Colonic mucosa (tissue), 4 donors: ENCODE data around the gene H3-3A. TPM values are rescaled to one million over a fixed set of nuclear protein-coding genes. Genes with fewer than 3 reads are reported as not detected.

Source experiments
- DNase-seq: peaks from one replicate; pipeline ENCODE4 v3.0.0-alpha.2; 2020
- H3K27ac ChIP-seq: fragments of 200-600 bp; one replicate; pipeline ENCODE4 v1.8.0; 2021
- H3K27me3 ChIP-seq: fragments of 200-600 bp; one replicate; pipeline ENCODE4 v1.8.0; 2021
- H3K36me3 ChIP-seq: fragments of 200-600 bp; one replicate; pipeline ENCODE4 v1.8.0; 2021
- H3K4me1 ChIP-seq: fragments of 200-600 bp; one replicate; pipeline ENCODE4 v1.8.0; 2021; ENCODE audit warnings: mild to moderate bottlenecking
- H3K4me3 ChIP-seq: fragments of 200-600 bp; one replicate; pipeline ENCODE4 v1.8.0; 2021
- H3K9ac ChIP-seq, 2 donors: one replicate each; pipeline ENCODE4 v1.7.0; 2013; ENCODE audit warnings: control low read depth in 2 of 2, low read depth in 2 of 2, low read length in 2 of 2
- H3K9me3 ChIP-seq: fragments of 200-600 bp; one replicate; pipeline ENCODE4 v1.8.0; 2021
- intact Hi-C: fragments of 100-400 bp; cut with DNase I; formaldehyde crosslinking; loops from one replicate; pipeline ENCODE4 v1.14.1; 2022
- total RNA-seq, 2 donors: library from RNA; stranded (reverse); fragmentation: NEBNext Ultra II Directional in 1 of 2; extraction: Animal tissue kit (Norgen Biotek cat#: 25700) in 1 of 2; gene quantifications; one replicate each; pipeline ENCODE4 v1.2.1, GENCODE V29; 2021
- TF ChIP-seq, protein P1 (sequence below): fragments of 200-600 bp; IDR thresholded peaks from one replicate; pipeline ENCODE4 v1.8.0; 2022; ENCODE audit warnings: antibody characterized with exemption, mild to moderate bottlenecking
- donor health status: healthy.
- donor health status: DM: no; HTN: no; CAD: no.
- donor health status: DM: no; HTN: no; CAD: no.

H3-3A gene
- total RNA-seq, 2 donors from 2014 or later: 680 to 810 TPM

DNA sequence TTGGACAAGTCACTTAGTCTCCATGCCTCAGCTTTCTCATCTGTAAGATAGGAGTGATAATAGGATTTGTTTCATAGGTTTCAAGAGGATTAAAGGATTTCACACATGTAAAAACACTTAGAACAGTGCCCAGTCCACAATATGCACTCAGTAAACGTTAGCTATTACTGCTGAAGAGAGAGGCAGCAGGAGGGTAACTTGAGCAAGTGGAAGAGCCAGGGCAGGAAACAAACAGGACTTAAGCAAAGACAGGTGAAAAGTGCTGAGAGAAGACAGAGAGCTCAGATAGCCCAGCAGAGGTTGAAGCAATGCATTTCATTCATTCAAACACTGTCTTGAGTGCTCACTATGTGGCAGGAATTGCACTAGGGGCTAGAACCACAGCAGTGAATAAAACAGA, 21.1 kb upstream of the H3-3A start:
- Histone ChIP-seq H3K27me3 (no peaks in the 10 kb centered on the region), H3K4me3 (no peak overlapping the region), H3K9me3 (no peaks in the 10 kb centered on the region), H3K36me3 (no peaks in the 10 kb centered on the region), H3K9ac (no peak overlapping the region), H3K27ac (no peak overlapping the region), H3K4me1 (no peaks in the 10 kb centered on the region)
- TF ChIP-seq, protein P1, sequence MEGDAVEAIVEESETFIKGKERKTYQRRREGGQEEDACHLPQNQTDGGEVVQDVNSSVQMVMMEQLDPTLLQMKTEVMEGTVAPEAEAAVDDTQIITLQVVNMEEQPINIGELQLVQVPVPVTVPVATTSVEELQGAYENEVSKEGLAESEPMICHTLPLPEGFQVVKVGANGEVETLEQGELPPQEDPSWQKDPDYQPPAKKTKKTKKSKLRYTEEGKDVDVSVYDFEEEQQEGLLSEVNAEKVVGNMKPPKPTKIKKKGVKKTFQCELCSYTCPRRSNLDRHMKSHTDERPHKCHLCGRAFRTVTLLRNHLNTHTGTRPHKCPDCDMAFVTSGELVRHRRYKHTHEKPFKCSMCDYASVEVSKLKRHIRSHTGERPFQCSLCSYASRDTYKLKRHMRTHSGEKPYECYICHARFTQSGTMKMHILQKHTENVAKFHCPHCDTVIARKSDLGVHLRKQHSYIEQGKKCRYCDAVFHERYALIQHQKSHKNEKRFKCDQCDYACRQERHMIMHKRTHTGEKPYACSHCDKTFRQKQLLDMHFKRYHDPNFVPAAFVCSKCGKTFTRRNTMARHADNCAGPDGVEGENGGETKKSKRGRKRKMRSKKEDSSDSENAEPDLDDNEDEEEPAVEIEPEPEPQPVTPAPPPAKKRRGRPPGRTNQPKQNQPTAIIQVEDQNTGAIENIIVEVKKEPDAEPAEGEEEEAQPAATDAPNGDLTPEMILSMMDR: no peak
- DNase-seq: no peak
- intact Hi-C loops: no loop called here

DNA sequence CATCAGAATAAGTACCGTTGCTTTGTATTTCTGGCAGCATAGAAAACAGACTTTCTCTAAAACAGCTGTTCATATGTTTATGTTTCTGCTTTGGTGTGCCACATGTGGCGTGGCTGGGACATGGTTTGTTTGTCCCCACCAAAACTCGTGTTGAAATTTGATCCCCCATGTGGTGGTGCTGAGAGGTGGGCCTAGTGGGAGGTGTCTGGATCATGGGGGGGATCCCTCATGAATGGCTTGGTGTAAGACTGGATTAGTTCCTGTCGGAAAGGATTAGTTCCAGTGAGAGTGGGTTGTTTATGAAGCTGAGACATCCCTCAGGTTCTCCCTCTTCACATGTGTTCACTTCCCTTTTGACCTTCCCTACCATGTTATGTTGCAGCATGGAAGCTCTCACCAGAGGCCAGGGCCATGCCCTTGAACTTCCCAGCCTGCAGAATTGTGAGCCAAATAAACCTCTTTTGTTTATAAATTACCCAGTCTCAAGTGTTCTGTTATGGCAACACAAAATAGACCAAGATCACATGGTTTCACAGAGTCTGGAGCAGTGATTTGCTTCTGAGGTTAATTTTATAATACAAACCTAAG, 17.9 kb upstream of the H3-3A start:
- DNase-seq: no peak
- Histone ChIP-seq H3K9me3 (no peaks in the 10 kb centered on the region), H3K27me3 (no peaks in the 10 kb centered on the region), H3K9ac (no peak overlapping the region), H3K36me3 (no peaks in the 10 kb centered on the region), H3K27ac (no peak overlapping the region), H3K4me1 (no peaks in the 10 kb centered on the region), H3K4me3 (no peak overlapping the region)
- TF ChIP-seq, protein P1: no peak
- intact Hi-C loops: no loop called here

DNA sequence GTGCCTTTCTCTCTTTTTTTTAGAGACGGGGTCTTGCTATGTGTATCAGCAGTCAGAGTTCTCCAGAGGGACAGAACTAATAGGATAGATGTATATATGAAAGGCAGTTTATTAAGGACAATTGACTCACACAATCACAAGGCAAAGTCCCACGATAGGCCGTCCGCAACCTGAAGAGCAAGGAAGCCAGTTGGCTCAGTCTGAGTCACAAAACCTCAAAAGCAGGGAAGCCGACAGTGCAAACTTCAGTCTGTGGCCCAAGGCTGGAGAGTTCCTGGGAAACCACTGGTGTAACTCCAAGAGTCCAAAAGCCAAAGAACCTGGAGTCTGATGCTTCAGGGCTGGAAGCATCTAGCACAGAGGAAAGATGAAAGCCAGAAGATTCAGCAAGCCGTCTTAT, 16.3 kb upstream of the H3-3A start:
- Histone ChIP-seq H3K36me3 (no peaks in the 10 kb centered on the region), H3K4me3 (no peak overlapping the region), H3K9ac (no peak overlapping the region), H3K9me3 (no peaks in the 10 kb centered on the region), H3K27ac (no peak overlapping the region), H3K27me3 (no peaks in the 10 kb centered on the region), H3K4me1 (no peaks in the 10 kb centered on the region)
- TF ChIP-seq, protein P1: no peak
- no peak for DNase-seq
- intact Hi-C loops: no loop called here

DNA sequence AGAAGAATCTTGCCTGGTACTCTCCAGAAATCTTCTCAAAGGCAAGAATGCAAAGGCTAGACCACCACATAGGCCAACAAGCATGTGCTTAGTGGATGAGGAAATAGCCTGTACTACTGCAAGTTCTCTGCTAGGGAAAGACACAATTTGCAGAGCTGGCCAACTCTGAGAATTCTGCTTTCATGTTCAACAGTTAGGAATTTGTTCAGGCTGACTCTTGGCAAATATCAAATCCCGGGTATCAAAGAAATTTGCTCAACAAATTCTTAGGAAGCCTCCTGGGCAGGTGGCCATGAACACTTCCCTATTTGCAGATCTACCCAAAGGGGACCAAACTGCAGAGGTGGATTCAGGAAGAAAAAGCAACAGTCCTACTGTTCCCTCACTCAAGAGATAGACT, 15.0 kb upstream of the H3-3A start:
- Histone ChIP-seq H3K27me3 (no peaks in the 10 kb centered on the region), H3K9ac (no peak overlapping the region), H3K9me3 (no peaks in the 10 kb centered on the region), H3K4me3 (no peak overlapping the region), H3K27ac (no peak overlapping the region), H3K4me1 (no peaks in the 10 kb centered on the region), H3K36me3 (no peaks in the 10 kb centered on the region)
- TF ChIP-seq, protein P1: no peak
- intact Hi-C loops: no loop called here
- no peak for DNase-seq

DNA sequence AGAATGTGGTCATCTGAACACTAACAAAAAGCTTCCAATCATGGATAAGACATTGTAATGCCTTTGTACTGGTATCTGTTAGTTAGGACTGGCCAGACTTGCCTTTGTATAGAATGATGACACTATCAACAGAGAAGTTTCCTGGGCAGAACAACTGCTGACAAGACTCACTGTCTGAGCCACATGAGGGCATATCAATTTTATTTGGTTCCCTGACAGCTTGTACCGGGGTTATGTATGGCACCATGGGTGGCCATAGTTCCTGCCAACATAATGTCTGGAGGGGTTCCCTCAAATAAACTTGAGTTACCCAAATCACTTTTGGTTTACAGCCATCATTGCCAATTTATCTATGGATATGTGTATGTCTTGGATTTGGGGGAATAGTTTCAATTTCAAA, 13.6 kb upstream of the H3-3A start:
- Histone ChIP-seq H3K9me3 (no peaks in the 10 kb centered on the region), H3K36me3 (no peaks in the 10 kb centered on the region), H3K9ac (no peak overlapping the region), H3K27ac (no peak overlapping the region), H3K4me1 (no peaks in the 10 kb centered on the region), H3K4me3 (no peak overlapping the region), H3K27me3 (no peaks in the 10 kb centered on the region)
- TF ChIP-seq, protein P1: no peak
- no peak for DNase-seq
- intact Hi-C loops: no loop called here
